ENCODE data around the gene ADAM33.

ADAM33 gene

GRCh38 chr20:3681931-3682781, at the start of gene ADAM33:
Gene ADAM33, minus strand, starts transcription at chr20:3682010. Its CDS starts 6 bp downstream, at chr20:3682004.
- DNase-seq: no peak

- no peak for DNase-seq
Measured at GRCh38 chr20:3730803-3731672, 49.2 kb upstream of the ADAM33 start.

GRCh38 chr20:3729811-3730540, 48.2 kb upstream of the ADAM33 start:
- no peak for DNase-seq

- no peak for DNase-seq
Measured at GRCh38 chr20:3729378-3729777, 47.6 kb upstream of the ADAM33 start.

- no peak for DNase-seq
Measured at GRCh38 chr20:3728876-3729275, 47.1 kb upstream of the ADAM33 start.

GRCh38 chr20:3728354-3728753, 46.5 kb upstream of the ADAM33 start:
- DNase-seq: no peak

- DNase-seq: no peak
Measured at GRCh38 chr20:3727401-3728021, 45.7 kb upstream of the ADAM33 start.

- DNase-seq: no peak
Measured at GRCh38 chr20:3724356-3724755, 42.5 kb upstream of the ADAM33 start.

GRCh38 chr20:3723284-3723683, 41.5 kb upstream of the ADAM33 start:
- no peak for DNase-seq

- DNase-seq: no peak
Measured at GRCh38 chr20:3721912-3722311, 40.1 kb upstream of the ADAM33 start.

- DNase-seq: no peak
Measured at GRCh38 chr20:3720626-3721025, 38.8 kb upstream of the ADAM33 start.

GRCh38 chr20:3720068-3720467, 38.3 kb upstream of the ADAM33 start:
- DNase-seq: no peak

GRCh38 chr20:3719046-3719445, 37.2 kb upstream of the ADAM33 start:
- DNase-seq: no peak

GRCh38 chr20:3716195-3716834, 34.5 kb upstream of the ADAM33 start:
- no peak for DNase-seq

- DNase-seq: no peak
Measured at GRCh38 chr20:3714092-3714491, 32.3 kb upstream of the ADAM33 start.

GRCh38 chr20:3712279-3712873, 30.6 kb upstream of the ADAM33 start, which contains the start of gene SIGLEC1:
Gene SIGLEC1, minus strand, starts transcription at chr20:3712600. Its CDS starts 5,472 bp downstream, at chr20:3707128.
- DNase-seq: no peak

- DNase-seq: no peak
Measured at GRCh38 chr20:3711484-3711941, 29.7 kb upstream of the ADAM33 start.

GRCh38 chr20:3710703-3711483, 29.1 kb upstream of the ADAM33 start:
- DNase-seq: peak; percentile 74

GRCh38 chr20:3710011-3710466, 28.2 kb upstream of the ADAM33 start:
- DNase-seq: no peak

- DNase-seq: no peak
Measured at GRCh38 chr20:3707508-3707899, 25.7 kb upstream of the ADAM33 start.
